HG03196 (cell line): ENCODE results near the gene COX6B2.

ENCODE experiments used
- ATAC-seq: cut with Tn5 transposase; IDR thresholded peaks from one replicate; pipeline ENCODE4 v1.9.1; 2021; ENCODE audit not compliant: unreplicated experiment

COX6B2 gene

GRCh38 chr19:55315956-55316525, 38.5 kb downstream of the COX6B2 start:
- ATAC-seq = no peak

- ATAC-seq = no peak
Observed at GRCh38 chr19:55314396-55314795, 40.1 kb downstream of the COX6B2 start.

GRCh38 chr19:55312621-55313512, 41.7 kb downstream of the COX6B2 start:
- no peak for ATAC-seq

- ATAC-seq = no peak
Observed at GRCh38 chr19:55311797-55312196, 42.7 kb downstream of the COX6B2 start.

GRCh38 chr19:55311397-55311796, 43.1 kb downstream of the COX6B2 start:
- no peak for ATAC-seq

- no peak for ATAC-seq
Observed at GRCh38 chr19:55310498-55310897, 44.0 kb downstream of the COX6B2 start.

GRCh38 chr19:55309448-55309847, 45.1 kb downstream of the COX6B2 start:
- ATAC-seq = no peak

- ATAC-seq = no peak
Observed at GRCh38 chr19:55308281-55308680, 46.2 kb downstream of the COX6B2 start.

GRCh38 chr19:55306712-55307111, 47.8 kb downstream of the COX6B2 start:
- ATAC-seq = no peak

GRCh38 chr19:55305983-55306562, 48.4 kb downstream of the COX6B2 start:
- no peak for ATAC-seq

- ATAC-seq = no peak
Observed at GRCh38 chr19:55305491-55305890, 49.0 kb downstream of the COX6B2 start.

- no peak for ATAC-seq
Observed at GRCh38 chr19:55304980-55305379, 49.5 kb downstream of the COX6B2 start.

- no peak for ATAC-seq
Observed at GRCh38 chr19:55304279-55304978, 50.1 kb downstream of the COX6B2 start.

GRCh38 chr19:55303477-55303876, 51.0 kb downstream of the COX6B2 start:
- no peak for ATAC-seq

GRCh38 chr19:55302318-55302703, 52.2 kb downstream of the COX6B2 start:
- ATAC-seq = no peak

GRCh38 chr19:55301459-55302317, 52.8 kb downstream of the COX6B2 start:
- peak; percentile 45 for ATAC-seq

GRCh38 chr19:55300886-55301458, 53.5 kb downstream of the COX6B2 start:
- no peak for ATAC-seq

GRCh38 chr19:55299991-55300390, 54.5 kb downstream of the COX6B2 start:
- no peak for ATAC-seq
